ENCODE results near the gene NKX6-2. TPM values are rescaled to one million over a fixed set of nuclear protein-coding genes. Genes with fewer than 3 reads are reported as not detected.

NKX6-2 gene
- total and polyA plus RNA-seq, 4 donors, result 0.06 to 0.11 TPM; not detected in 2

- ATAC-seq (ENCODE audit: insufficient read depth, low FRiP score), result no peak
- no peak for TF ChIP-seq CTCF (IDR thresholded peaks at IDR 0.05; ENCODE audit: control extremely low read depth, extremely low read depth)
- peaks cover 0 to 5% (median 0%) of the 10 kb centered on the region in 4 donors for H3K9me3 ChIP-seq (ENCODE audit: control insufficient read depth in 4 of 4, insufficient read depth in 3 of 4, low read length in 3 of 4)
- H3K4me3 ChIP-seq, result no peak overlapping the region
- peaks cover 0 to 9% (median 2%) of the 10 kb centered on the region in 4 donors for H3K36me3 ChIP-seq (ENCODE audit: control insufficient read depth in 4 of 4, insufficient read depth in 4 of 4, low read length in 4 of 4)
- peaks cover 21 to 52% (median 42%) of the 10 kb centered on the region in 3 donors for H3K27me3 ChIP-seq (ENCODE audit: control insufficient read depth in 3 of 3, insufficient read depth in 3 of 3, low read length in 2 of 3)
- H3K4me1 ChIP-seq (ENCODE audit: control insufficient read depth in 5 of 5, insufficient read depth in 5 of 5, low read length in 5 of 5), result peaks cover 0 to 13% (median 0%) of the 10 kb centered on the region in 5 donors
- no peak overlapping the region for H3K9ac ChIP-seq (ENCODE audit: insufficient read depth in 1 of 2, low read length in 2 of 2)
- no peak for DNase-seq
- 3 to 4% methylated on average over 52 to 80 of the region's 80 CpGs for WGBS, 2 donors
- H3K27ac ChIP-seq (ENCODE audit: low read depth in 1 of 2, low read length in 1 of 2), result no peak overlapping the region
Measured at GRCh38 chr10:132786884-132787494, 1.0 kb upstream of the NKX6-2 start.

- Histone ChIP-seq H3K4me1 (ENCODE audit: control insufficient read depth in 5 of 5, insufficient read depth in 5 of 5, low read length in 5 of 5) (peaks cover 0 to 13% (median 0%) of the 10 kb centered on the region in 5 donors), H3K36me3 (ENCODE audit: control insufficient read depth in 4 of 4, insufficient read depth in 4 of 4, low read length in 4 of 4) (peaks cover 0 to 14% (median 3%) of the 10 kb centered on the region in 4 donors), H3K4me3 (no peak overlapping the region), H3K9me3 (ENCODE audit: control insufficient read depth in 4 of 4, insufficient read depth in 3 of 4, low read length in 3 of 4) (peaks cover 0 to 10% (median 0%) of the 10 kb centered on the region in 4 donors), H3K9ac (ENCODE audit: insufficient read depth in 1 of 2, low read length in 2 of 2) (no peak overlapping the region), H3K27me3 (ENCODE audit: control insufficient read depth in 3 of 3, insufficient read depth in 3 of 3, low read length in 2 of 3) (peaks cover 23 to 52% (median 41%) of the 10 kb centered on the region in 3 donors), H3K27ac (ENCODE audit: low read depth in 1 of 2, low read length in 1 of 2) (no peak overlapping the region)
- TF ChIP-seq CTCF (IDR thresholded peaks at IDR 0.05; ENCODE audit: control extremely low read depth, extremely low read depth), result no peak
- 5 to 6% methylated on average over 43 to 58 of the region's 58 CpGs for WGBS, 2 donors
- ATAC-seq (ENCODE audit: insufficient read depth, low FRiP score), result no peak
- no peak for DNase-seq
Measured at GRCh38 chr10:132786476-132786883, 533 bp upstream of the NKX6-2 start.

GRCh38 chr10:132784866-132785722 is 853 bp downstream of the NKX6-2 start:
- Histone ChIP-seq H3K9ac (ENCODE audit: insufficient read depth in 1 of 2, low read length in 2 of 2) (no peak overlapping the region), H3K27ac (ENCODE audit: low read depth in 1 of 2, low read length in 1 of 2) (no peak overlapping the region), H3K4me1 (ENCODE audit: control insufficient read depth in 5 of 5, insufficient read depth in 5 of 5, low read length in 5 of 5) (peaks cover 0 to 13% (median 0%) of the 10 kb centered on the region in 5 donors), H3K36me3 (ENCODE audit: control insufficient read depth in 4 of 4, insufficient read depth in 4 of 4, low read length in 4 of 4) (peaks cover 0 to 22% (median 4%) of the 10 kb centered on the region in 4 donors), H3K4me3 (no peak overlapping the region), H3K27me3 (ENCODE audit: control insufficient read depth in 3 of 3, insufficient read depth in 3 of 3, low read length in 2 of 3) (peaks cover 19 to 52% (median 35%) of the 10 kb centered on the region in 3 donors), H3K9me3 (ENCODE audit: control insufficient read depth in 4 of 4, insufficient read depth in 3 of 4, low read length in 3 of 4) (peaks cover 0 to 10% (median 0%) of the 10 kb centered on the region in 4 donors)
- 6 to 10% methylated on average over 83 to 111 of the region's 111 CpGs for WGBS, 2 donors
- no peak for ATAC-seq (ENCODE audit: insufficient read depth, low FRiP score)
- TF ChIP-seq CTCF (IDR thresholded peaks at IDR 0.05; ENCODE audit: control extremely low read depth, extremely low read depth), result no peak
- no peak for DNase-seq

Data from lung (tissue), 12 donors.